K562 (cell line): ENCODE data around the gene PIK3CG. TPM values are rescaled to one million over a fixed set of nuclear protein-coding genes. Genes with fewer than 3 reads are reported as not detected.

ENCODE experiments used
- ATAC-seq: fragments of 200-7000 bp; cut with Tn5 transposase; 3 replicates; pipeline ENCODE4 v1.9.1; 2020; ENCODE audit warnings: moderate library complexity
- BruUV-seq: library from RNA; stranded (reverse); fragments of 400-500 nt; replicated peaks from 2 replicates; lab custom pipeline; 2021; lab: Mats Ljungman, UMichigan
- CTCF ChIA-PET: fragments of 300-600 bp; formaldehyde crosslinking; extraction: SDS; loops from one replicate; lab custom pipeline; 2021; ENCODE audit warnings: low intra/inter-chr PET ratio; lab: Yijun Ruan, JAX
- POLR2A ChIA-PET: fragments of 300-600, 350-650 bp; sonication (Branson Sonifier 250); formaldehyde crosslinking; extraction: SDS; loops from one replicate; lab custom pipeline; 2021; ENCODE audit warnings: antibody characterized with exemption, inconsistent platforms; lab: Yijun Ruan, JAX
- DNase-seq, 4 experiments: peaks; one replicate each; pipeline versions ENCODE4 v3.0.0 to v3.0.0-alpha.2; 2011 to 2018; ENCODE audit warnings: low spot score in 3 of 4, mixed read lengths in 3 of 4; ENCODE audit errors: extremely low read depth in 1 of 4
- FAIRE-seq: peaks from 2 replicates; lab custom pipeline; 2011; peaks lifted over from hg19 to GRCh38; lab: Jason Lieb, UNC
- H2AFZ ChIP-seq: 2 replicates; pipeline ENCODE4 v1.6.0; 2011; ENCODE audit warnings: low read depth, low read length, control low read depth, inconsistent platforms
- H3K27ac ChIP-seq: fragments of 200-600 bp; 3 replicates; pipeline ENCODE4 v1.8.0; 2011; ENCODE audit warnings: low read depth, mild to moderate bottlenecking, control low read depth, inconsistent platforms, low read length, moderate library complexity, mixed read lengths; ENCODE audit errors: extremely low read depth
- H3K27me3 ChIP-seq, 2 experiments: fragments of 300-600 bp in 1 of 2; 2 replicates in 1 of 2; 3 replicates in 1 of 2; pipeline versions ENCODE4 v1.6.0 to v1.8.0; 2011; ENCODE audit warnings: inconsistent platforms in 2 of 2, low read length in 2 of 2, mild to moderate bottlenecking in 1 of 2, mixed read lengths in 1 of 2, moderate library complexity in 1 of 2; ENCODE audit not compliant: control insufficient read depth in 2 of 2, insufficient read depth in 2 of 2
- H3K36me3 ChIP-seq: fragments of 300-600 bp; 3 replicates; pipeline ENCODE4 v1.8.0; 2011; ENCODE audit warnings: mild to moderate bottlenecking, low read length, inconsistent platforms; ENCODE audit not compliant: control insufficient read depth, insufficient read depth
- H3K4me1 ChIP-seq, 2 experiments: fragments of 200-600 bp in 1 of 2; replicated peaks in 1 of 2; 2 replicates in 1 of 2; 3 replicates in 1 of 2; pipeline versions ENCODE4 v1.5.1 to v1.8.0; 2011; ENCODE audit warnings: inconsistent platforms in 2 of 2, low read length in 2 of 2, mild to moderate bottlenecking in 1 of 2, mixed read lengths in 1 of 2, moderate library complexity in 1 of 2; ENCODE audit not compliant: control insufficient read depth in 2 of 2, insufficient read depth in 2 of 2
- H3K4me2 ChIP-seq: 2 replicates; pipeline ENCODE4 v1.6.1; 2011; ENCODE audit warnings: low read length, control low read depth, inconsistent platforms, mixed read lengths; ENCODE audit not compliant: insufficient read depth
- H3K4me3 ChIP-seq: fragments of 200-600 bp; sonication (generic), shearing (Covaris generic); 2 replicates; pipeline ENCODE4 v1.5.1; 2016; ENCODE audit warnings: control low read depth, inconsistent platforms
- H3K79me2 ChIP-seq: fragments of 200-600 bp; 3 replicates; pipeline ENCODE4 v1.8.0; 2011; ENCODE audit warnings: low read length, inconsistent platforms; ENCODE audit not compliant: control insufficient read depth, insufficient read depth
- H3K9ac ChIP-seq, 2 experiments: 2 replicates each; pipeline versions ENCODE4 v1.6.0 to v1.6.1; 2011; ENCODE audit warnings: low read depth in 2 of 2, low read length in 2 of 2, control low read depth in 1 of 2, inconsistent platforms in 1 of 2, mild to moderate bottlenecking in 1 of 2, mixed read lengths in 1 of 2; ENCODE audit not compliant: insufficient read depth in 1 of 2
- H3K9me1 ChIP-seq: one replicate; pipeline ENCODE4 v1.6.0; 2011; ENCODE audit warnings: inconsistent platforms, mild to moderate bottlenecking, low read length, moderate library complexity; ENCODE audit not compliant: control insufficient read depth, insufficient read depth
- H3K9me3 ChIP-seq: replicated peaks from 2 replicates; pipeline ENCODE4 v1.5.1; 2011; ENCODE audit warnings: low read depth, low read length, inconsistent platforms; ENCODE audit not compliant: control insufficient read depth, insufficient read depth
- H4K20me1 ChIP-seq: replicated peaks from 2 replicates; pipeline ENCODE4 v1.6.1; 2011; ENCODE audit warnings: low read length, inconsistent platforms, mixed read lengths; ENCODE audit not compliant: control insufficient read depth, insufficient read depth
- ARHGAP35 ChIP-seq: fragments of 450-650 bp; IDR thresholded peaks from 2 replicates; pipeline ENCODE4 v1.6.1; 2018; ENCODE audit not compliant: partially characterized antibody
- BMI1 ChIP-seq: fragments of 150-350 bp; IDR thresholded peaks from 2 replicates; pipeline ENCODE4 v1.6.1; 2014; ENCODE audit warnings: low read length
- CSDE1 ChIP-seq, 2 experiments: fragments of 450-650 bp; IDR thresholded peaks; 2 replicates each; pipeline ENCODE4 v1.6.1; 2016; ENCODE audit warnings: mild to moderate bottlenecking in 1 of 2
- ILF3 ChIP-seq: fragments of 450-650 bp; IDR thresholded peaks from 2 replicates; pipeline ENCODE4 v1.6.1; 2018; ENCODE audit warnings: antibody characterized with exemption, mild to moderate bottlenecking, moderate library complexity, borderline replicate concordance
- ILK ChIP-seq: fragments of 450-650 bp; IDR thresholded peaks from 2 replicates; pipeline ENCODE4 v1.6.1; 2016; ENCODE audit warnings: missing genetic modification characterization, low read depth, mild to moderate bottlenecking, missing compliant biosample characterization, moderate library complexity, borderline replicate concordance
- KLF10 ChIP-seq: fragments of 250-450 bp; sonication (Bioruptor Pico); IDR thresholded peaks from 2 replicates; pipeline ENCODE4 v1.6.1; 2021; ENCODE audit warnings: matching md5 sums
- MED1 ChIP-seq: sonication (generic); formaldehyde crosslinking; IDR thresholded peaks from 2 replicates; pipeline ENCODE4 v1.8.1; 2023; ENCODE audit warnings: missing genetic modification reagents, borderline replicate concordance
- NFRKB ChIP-seq: fragments of 450-650 bp; IDR thresholded peaks from 2 replicates; pipeline ENCODE4 v1.6.1; 2016; ENCODE audit warnings: low read depth
- POLR2A ChIP-seq: fragments of 450-650 bp; conservative IDR thresholded peaks from 2 replicates; pipeline ENCODE4 v1.6.1; 2016
- POLR2AphosphoS5 ChIP-seq: IDR thresholded peaks from 2 replicates; pipeline ENCODE4 v1.6.1; 2011; ENCODE audit warnings: mild to moderate bottlenecking, low read depth, low read length, moderate library complexity; ENCODE audit not compliant: control insufficient read depth, insufficient read depth
- SMAD4 ChIP-seq: fragments of 250-450 bp; sonication (Bioruptor Pico); conservative IDR thresholded peaks from 2 replicates; pipeline ENCODE4 v1.8.0; 2021; ENCODE audit warnings: inconsistent platforms, mild to moderate bottlenecking, moderate library complexity
- XRCC4 ChIP-seq: IDR thresholded peaks from one replicate; pipeline ENCODE4 v1.6.1; 2011; ENCODE audit not compliant: insufficient read depth, insufficient read length; ENCODE audit errors: extremely low read depth
- ZNF41 ChIP-seq: fragments of 250-450 bp; sonication (Bioruptor Pico); conservative IDR thresholded peaks from 2 replicates; pipeline ENCODE4 v1.4.0; 2020; ENCODE audit warnings: mild to moderate bottlenecking
- ZNF707 ChIP-seq: fragments of 250-450 bp; sonication (Bioruptor Pico); conservative IDR thresholded peaks from 2 replicates; pipeline ENCODE4 v1.8.0; 2022; ENCODE audit warnings: inconsistent platforms, mild to moderate bottlenecking, moderate library complexity
- ZNF778 ChIP-seq: fragments of 450-650 bp; formaldehyde crosslinking; IDR thresholded peaks from 2 replicates; pipeline ENCODE4 v1.4.0; 2020; ENCODE audit warnings: mild to moderate bottlenecking, moderate library complexity
- WGBS: fragments of 100-300 bp; shearing (Covaris generic); methylation state at CpG from one replicate; pipeline ENCODE4 v1.1.6; 2016; ENCODE audit warnings: low coverage, mixed read lengths; ENCODE audit not compliant: insufficient coverage; ENCODE audit errors: missing lambda C conversion rate; 5-methylcytosine and 5-hydroxymethylcytosine counted together
- in situ Hi-C: fragments of 300-500 bp; cut with MboI; formaldehyde crosslinking; loops from 4 replicates; pipeline ENCODE4 v1.15.0; 2018; ENCODE audit warnings: inconsistent platforms, mixed read lengths
- intact Hi-C: fragments of 100-400 bp; cut with micrococcal nuclease; formaldehyde crosslinking; loops from 2 replicates; pipeline ENCODE4 v1.14.2; 2022
- polyA plus RNA-seq, 8 experiments: library from polyadenylated mRNA; depleted of rRNA in 4 of 8; stranded (reverse) in 5 of 8; unstranded in 3 of 8; fragments of >200 nt; fragmentation: Nextera tagmentation in 2 of 8; fragmentation: Illumina TruSeq in 1 of 8; extraction: Ambion mirVana in 2 of 8; extraction: Trizol in 1 of 8; gene quantifications; 2 replicates each; pipeline versions ENCODE4 v1.2.1 to v1.2.3, GENCODE V29; 2011 to 2014; ENCODE audit warnings: inconsistent platforms in 1 of 8, missing spikeins in 1 of 8
- total RNA-seq, 7 experiments: library from RNA; depleted of rRNA in 6 of 7; stranded (reverse); fragments of >200 nt in 6 of 7; fragmentation: Illumina TruSeq in 2 of 7; extraction: Trizol in 2 of 7; gene quantifications; 2 replicates each; pipeline versions ENCODE4 v1.2.1 to v1.2.3, GENCODE V29; 2011 to 2021; ENCODE audit warnings: low replicate concordance in 1 of 7
- TF ChIP-seq, protein P1 (sequence below): fragments of 250-450 bp; sonication (Bioruptor Pico); IDR thresholded peaks from 2 replicates; pipeline ENCODE4 v1.4.0; 2020; ENCODE audit warnings: mild to moderate bottlenecking, moderate library complexity
- TF ChIP-seq, protein P2 (sequence below): fragments of 250-450 bp; sonication (Bioruptor Pico); IDR thresholded peaks from 2 replicates; pipeline ENCODE4 v1.4.0; 2020

Gene PIK3CG
- total and polyA plus RNA-seq, 9 of the 15 experiments (the other 6 are each of a cell fraction or from before 2014, with no cell fraction given): 5.3 to 42.5 (median 29.0) TPM

DNA sequence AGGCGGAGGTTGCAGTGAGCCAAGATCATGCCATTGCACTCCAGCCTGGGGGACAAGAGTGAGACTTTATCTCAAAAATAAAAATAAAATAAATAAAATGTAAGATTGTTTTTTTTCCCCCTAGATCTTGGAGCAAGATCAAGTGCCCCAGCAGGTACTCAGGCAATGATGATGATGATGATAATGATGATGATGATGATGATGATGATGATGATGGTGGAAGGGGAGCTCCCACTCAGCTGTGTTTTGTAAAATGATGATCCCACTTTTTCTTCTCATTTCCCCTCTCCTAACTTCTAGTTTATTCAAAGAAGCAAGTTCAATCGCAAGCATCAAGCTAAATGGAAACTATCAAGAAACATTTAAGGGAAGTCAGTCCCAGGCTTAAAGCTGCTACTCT lies 50.3 kb downstream of the PIK3CG start:
- no TSS peak for BruUV-seq
- DNase-seq (no peak), ATAC-seq (no peak), FAIRE-seq (no peak)
- ChIA-PET POLR2A (interaction anchor here (0.6 to 1.1 kb wide), 4 partner anchors 10 to 535 kb away, joined by 3 to 6 read pairs (median 4); partner anchors contain the start of gene HBP1), CTCF (no interaction called here)
- Histone ChIP-seq H3K4me3 (no peak overlapping the region), H3K4me2 (no peak overlapping the region), H3K36me3 (no peaks in the 10 kb centered on the region), H4K20me1 (no peaks in the 10 kb centered on the region), H3K9ac (no peak overlapping the region), H3K79me2 (no peaks in the 10 kb centered on the region), H3K27ac (no peak overlapping the region), H3K9me1 (no peaks in the 10 kb centered on the region), H3K4me1 (no peaks in the 10 kb centered on the region), H3K9me3 (no peaks in the 10 kb centered on the region), H3K27me3 (no peaks in the 10 kb centered on the region; a peak in 2 of 5 replicates), H2AFZ (no peak overlapping the region)
- WGBS: 7% methylated on average over 2 of the region's 2 CpGs
- intact Hi-C loops: no loop called here
- in situ Hi-C loops: no loop called here
- TF ChIP-seq, protein P1, sequence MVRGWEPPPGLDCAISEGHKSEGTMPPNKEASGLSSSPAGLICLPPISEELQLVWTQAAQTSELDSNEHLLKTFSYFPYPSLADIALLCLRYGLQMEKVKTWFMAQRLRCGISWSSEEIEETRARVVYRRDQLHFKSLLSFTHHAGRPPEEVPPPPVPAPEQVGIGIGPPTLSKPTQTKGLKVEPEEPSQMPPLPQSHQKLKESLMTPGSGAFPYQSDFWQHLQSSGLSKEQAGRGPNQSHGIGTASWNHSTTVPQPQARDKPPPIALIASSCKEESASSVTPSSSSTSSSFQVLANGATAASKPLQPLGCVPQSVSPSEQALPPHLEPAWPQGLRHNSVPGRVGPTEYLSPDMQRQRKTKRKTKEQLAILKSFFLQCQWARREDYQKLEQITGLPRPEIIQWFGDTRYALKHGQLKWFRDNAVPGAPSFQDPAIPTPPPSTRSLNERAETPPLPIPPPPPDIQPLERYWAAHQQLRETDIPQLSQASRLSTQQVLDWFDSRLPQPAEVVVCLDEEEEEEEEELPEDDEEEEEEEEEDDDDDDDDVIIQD (CRISPR knock-in tag): no peak
- TF ChIP-seq KLF10 (CRISPR knock-in tag): no peak
- TF ChIP-seq NFRKB: no peak
- TF ChIP-seq ILF3: no peak
- TF ChIP-seq CSDE1 (IDR thresholded peaks at IDR 0.05): no peak
- TF ChIP-seq BMI1: no peak
- no peak for TF ChIP-seq POLR2AphosphoS5
- no peak for TF ChIP-seq ZNF707
- TF ChIP-seq POLR2A: no peak
- TF ChIP-seq XRCC4: no peak
- no peak for TF ChIP-seq SMAD4 (CRISPR knock-in tag)
- TF ChIP-seq ZNF41 (CRISPR knock-in tag): no peak
- no peak for TF ChIP-seq ARHGAP35
- TF ChIP-seq MED1 (CRISPR knock-in tag): no peak
- TF ChIP-seq, protein P2, sequence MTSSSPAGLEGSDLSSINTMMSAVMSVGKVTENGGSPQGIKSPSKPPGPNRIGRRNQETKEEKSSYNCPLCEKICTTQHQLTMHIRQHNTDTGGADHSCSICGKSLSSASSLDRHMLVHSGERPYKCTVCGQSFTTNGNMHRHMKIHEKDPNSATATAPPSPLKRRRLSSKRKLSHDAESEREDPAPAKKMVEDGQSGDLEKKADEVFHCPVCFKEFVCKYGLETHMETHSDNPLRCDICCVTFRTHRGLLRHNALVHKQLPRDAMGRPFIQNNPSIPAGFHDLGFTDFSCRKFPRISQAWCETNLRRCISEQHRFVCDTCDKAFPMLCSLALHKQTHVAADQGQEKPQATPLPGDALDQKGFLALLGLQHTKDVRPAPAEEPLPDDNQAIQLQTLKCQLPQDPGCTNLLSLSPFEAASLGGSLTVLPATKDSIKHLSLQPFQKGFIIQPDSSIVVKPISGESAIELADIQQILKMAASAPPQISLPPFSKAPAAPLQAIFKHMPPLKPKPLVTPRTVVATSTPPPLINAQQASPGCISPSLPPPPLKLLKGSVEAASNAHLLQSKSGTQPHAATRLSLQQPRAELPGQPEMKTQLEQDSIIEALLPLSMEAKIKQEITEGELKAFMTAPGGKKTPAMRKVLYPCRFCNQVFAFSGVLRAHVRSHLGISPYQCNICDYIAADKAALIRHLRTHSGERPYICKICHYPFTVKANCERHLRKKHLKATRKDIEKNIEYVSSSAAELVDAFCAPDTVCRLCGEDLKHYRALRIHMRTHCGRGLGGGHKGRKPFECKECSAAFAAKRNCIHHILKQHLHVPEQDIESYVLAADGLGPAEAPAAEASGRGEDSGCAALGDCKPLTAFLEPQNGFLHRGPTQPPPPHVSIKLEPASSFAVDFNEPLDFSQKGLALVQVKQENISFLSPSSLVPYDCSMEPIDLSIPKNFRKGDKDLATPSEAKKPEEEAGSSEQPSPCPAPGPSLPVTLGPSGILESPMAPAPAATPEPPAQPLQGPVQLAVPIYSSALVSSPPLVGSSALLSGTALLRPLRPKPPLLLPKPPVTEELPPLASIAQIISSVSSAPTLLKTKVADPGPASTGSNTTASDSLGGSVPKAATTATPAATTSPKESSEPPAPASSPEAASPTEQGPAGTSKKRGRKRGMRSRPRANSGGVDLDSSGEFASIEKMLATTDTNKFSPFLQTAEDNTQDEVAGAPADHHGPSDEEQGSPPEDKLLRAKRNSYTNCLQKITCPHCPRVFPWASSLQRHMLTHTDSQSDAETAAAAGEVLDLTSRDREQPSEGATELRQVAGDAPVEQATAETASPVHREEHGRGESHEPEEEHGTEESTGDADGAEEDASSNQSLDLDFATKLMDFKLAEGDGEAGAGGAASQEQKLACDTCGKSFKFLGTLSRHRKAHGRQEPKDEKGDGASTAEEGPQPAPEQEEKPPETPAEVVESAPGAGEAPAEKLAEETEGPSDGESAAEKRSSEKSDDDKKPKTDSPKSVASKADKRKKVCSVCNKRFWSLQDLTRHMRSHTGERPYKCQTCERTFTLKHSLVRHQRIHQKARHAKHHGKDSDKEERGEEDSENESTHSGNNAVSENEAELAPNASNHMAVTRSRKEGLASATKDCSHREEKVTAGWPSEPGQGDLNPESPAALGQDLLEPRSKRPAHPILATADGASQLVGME: no peak
- TF ChIP-seq ZNF778: no peak
- no peak for TF ChIP-seq ILK
